GM21723 (cell line): ENCODE measurements around the gene TAOK1.
"Not testable (repeated sequence)": the region's sequence is repeated elsewhere in the genome, so short reads cannot be mapped to it uniquely, and the experiment has no call there.

Experiments used
- ATAC-seq: cut with Tn5 transposase; IDR thresholded peaks from one replicate; pipeline ENCODE4 v1.9.1; 2021; ENCODE audit warnings: mild to moderate bottlenecking, moderate library complexity; ENCODE audit not compliant: unreplicated experiment

Gene TAOK1

GRCh38 chr17:29389982-29390850 is at the start of gene TAOK1:
TSS of gene TAOK1 (plus strand) at chr17:29390363. CDS start at chr17:29451549, 61,186 bp downstream.
- ATAC-seq: peak; percentile 74

GRCh38 chr17:29341726-29342125 is 48.4 kb upstream of the TAOK1 start:
- no peak for ATAC-seq

GRCh38 chr17:29342158-29342765 is 47.9 kb upstream of the TAOK1 start:
- ATAC-seq: no peak

- no peak for ATAC-seq
Measured at GRCh38 chr17:29344201-29344856, 45.8 kb upstream of the TAOK1 start.

GRCh38 chr17:29345066-29345465 is 45.1 kb upstream of the TAOK1 start:
- ATAC-seq: no peak

- ATAC-seq: not testable (repeated sequence)
Measured at GRCh38 chr17:29345470-29345869, 44.7 kb upstream of the TAOK1 start.

GRCh38 chr17:29346462-29346861 is 43.7 kb upstream of the TAOK1 start:
- ATAC-seq: no peak

- no peak for ATAC-seq
Measured at GRCh38 chr17:29347831-29348629, 42.1 kb upstream of the TAOK1 start.

GRCh38 chr17:29349409-29349808 is 40.8 kb upstream of the TAOK1 start:
- ATAC-seq: no peak

- ATAC-seq: no peak
Measured at GRCh38 chr17:29352146-29352545, 38.0 kb upstream of the TAOK1 start.

GRCh38 chr17:29357232-29357631 is 32.9 kb upstream of the TAOK1 start:
- ATAC-seq: no peak

GRCh38 chr17:29357821-29358232 is 32.3 kb upstream of the TAOK1 start:
- no peak for ATAC-seq

GRCh38 chr17:29358416-29358815 is 31.7 kb upstream of the TAOK1 start:
- no peak for ATAC-seq

GRCh38 chr17:29359777-29360176 is 30.4 kb upstream of the TAOK1 start:
- no peak for ATAC-seq

- no peak for ATAC-seq
Measured at GRCh38 chr17:29363716-29364115, 26.4 kb upstream of the TAOK1 start.

GRCh38 chr17:29364691-29365090 is 25.5 kb upstream of the TAOK1 start:
- no peak for ATAC-seq

GRCh38 chr17:29368161-29368560 is 22.0 kb upstream of the TAOK1 start:
- ATAC-seq: no peak

- no peak for ATAC-seq
Measured at GRCh38 chr17:29368926-29369325, 21.2 kb upstream of the TAOK1 start.

GRCh38 chr17:29369831-29370735 is 20.1 kb upstream of the TAOK1 start:
- no peak for ATAC-seq
